ENCODE data around the gene CTDNEP1.

The CTDNEP1 gene

DNA sequence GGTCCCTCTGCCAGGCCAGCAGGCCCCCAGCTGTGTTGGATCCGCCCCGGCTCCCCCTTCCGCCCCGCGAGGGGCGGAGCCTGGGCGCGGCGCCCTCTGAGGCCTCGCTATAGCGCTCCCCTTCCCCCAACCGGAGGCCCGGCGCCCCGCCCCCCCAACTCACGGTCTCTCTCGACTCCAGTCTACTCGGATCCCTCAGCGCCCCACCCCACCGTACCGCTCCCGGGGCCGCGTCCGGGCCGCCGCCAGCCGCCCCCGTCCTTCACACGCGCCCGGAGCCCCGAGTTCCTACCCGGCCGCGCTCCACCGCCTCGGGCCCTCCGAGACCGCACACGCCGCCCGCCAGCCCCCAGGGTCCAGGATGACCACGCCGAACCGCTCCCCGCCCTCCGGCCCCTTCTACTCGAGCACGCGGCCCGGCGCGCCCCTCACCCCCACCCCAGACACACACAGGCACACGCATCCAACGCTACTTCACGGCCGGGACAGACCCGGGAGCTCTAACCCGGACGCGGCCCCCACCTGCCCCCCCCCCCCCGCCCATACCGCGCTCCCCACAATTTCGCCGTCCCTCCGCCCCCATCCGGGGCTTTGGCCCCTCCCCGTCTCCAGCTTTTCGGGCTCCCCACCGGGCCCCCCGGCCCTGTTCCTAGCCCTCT is 13.6 kb downstream of the CTDNEP1 start:
- Histone ChIP-seq H3K9me3 (ENCODE audit: low read depth, low read length) (no peaks in the 10 kb centered on the region), H3K9ac (ENCODE audit: insufficient read length) (peak overlapping the region; percentile 95), H3K27ac (peak overlapping the region; percentile 95), H3K4me3 (peak overlapping the region; percentile 95), H3K36me3 (ENCODE audit: insufficient read depth, low read length) (peaks cover 42% of the 10 kb centered on the region)
- no peak for DNase-seq (ENCODE audit: low read depth, low spot score)
- peak; percentile 46; the same call in 1 of the 2 replicates for TF ChIP-seq POLR2AphosphoS5 (IDR thresholded peaks at IDR 0.05; ENCODE audit: borderline replicate concordance, low read depth, low read length)
- no peak for TF ChIP-seq FOXP2 (optimal IDR thresholded peaks at IDR 0.05; ENCODE audit: control extremely low read depth, extremely low read length, insufficient read depth)
- no peak for TF ChIP-seq EZH2 (IDR thresholded peaks at IDR 0.05)

DNA sequence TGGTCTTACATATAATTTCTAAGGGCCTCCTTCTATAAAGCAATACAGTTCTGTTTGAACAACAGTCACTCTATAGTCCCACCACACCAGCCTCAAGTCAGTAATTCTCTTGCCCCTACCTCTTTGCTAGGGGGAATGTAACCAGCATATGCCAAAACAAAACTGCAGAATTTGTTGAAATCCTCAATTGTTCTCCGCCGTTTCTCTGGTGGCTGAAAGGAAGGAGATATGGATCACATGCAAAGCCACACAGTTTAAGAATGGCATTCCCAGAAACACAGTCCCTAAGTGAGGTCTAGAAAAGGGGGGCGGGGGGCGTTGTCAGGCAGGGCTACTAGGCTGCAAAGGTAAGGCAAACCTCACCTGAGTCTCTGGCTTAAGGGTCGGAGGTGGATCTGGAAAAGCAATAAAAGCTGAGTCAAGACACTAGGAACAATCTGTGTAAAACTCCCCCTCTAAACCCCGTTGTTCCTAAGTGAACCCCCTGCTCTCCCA is 14.2 kb downstream of the CTDNEP1 start:
- no peak for DNase-seq (ENCODE audit: low read depth, low spot score)
- Histone ChIP-seq H3K9ac (ENCODE audit: insufficient read length) (peak overlapping the region; percentile 95), H3K4me3 (peak overlapping the region; percentile 95), H3K27ac (peak overlapping the region; percentile 95), H3K36me3 (ENCODE audit: insufficient read depth, low read length) (peaks cover 42% of the 10 kb centered on the region), H3K9me3 (ENCODE audit: low read depth, low read length) (no peaks in the 10 kb centered on the region)
- TF ChIP-seq FOXP2 (optimal IDR thresholded peaks at IDR 0.05; ENCODE audit: control extremely low read depth, extremely low read length, insufficient read depth) (no peak), EZH2 (IDR thresholded peaks at IDR 0.05) (no peak)

- TF ChIP-seq FOXP2 (optimal IDR thresholded peaks at IDR 0.05; ENCODE audit: control extremely low read depth, extremely low read length, insufficient read depth) (no peak), POLR2AphosphoS5 (IDR thresholded peaks at IDR 0.05; ENCODE audit: borderline replicate concordance, low read depth, low read length) (no peak), EZH2 (IDR thresholded peaks at IDR 0.05) (no peak)
- Histone ChIP-seq H3K36me3 (ENCODE audit: insufficient read depth, low read length) (peaks cover 42% of the 10 kb centered on the region), H3K9ac (ENCODE audit: insufficient read length) (peak overlapping the region; percentile 95), H3K27ac (peak overlapping the region; percentile 95), H3K4me3 (peak overlapping the region; percentile 95; the same call in 1 of the 2 replicates), H3K9me3 (ENCODE audit: low read depth, low read length) (no peaks in the 10 kb centered on the region)
- no peak for DNase-seq (ENCODE audit: low read depth, low spot score)
Observed at GRCh38 chr17:7236808-7237207, 14.7 kb downstream of the CTDNEP1 start.

DNA sequence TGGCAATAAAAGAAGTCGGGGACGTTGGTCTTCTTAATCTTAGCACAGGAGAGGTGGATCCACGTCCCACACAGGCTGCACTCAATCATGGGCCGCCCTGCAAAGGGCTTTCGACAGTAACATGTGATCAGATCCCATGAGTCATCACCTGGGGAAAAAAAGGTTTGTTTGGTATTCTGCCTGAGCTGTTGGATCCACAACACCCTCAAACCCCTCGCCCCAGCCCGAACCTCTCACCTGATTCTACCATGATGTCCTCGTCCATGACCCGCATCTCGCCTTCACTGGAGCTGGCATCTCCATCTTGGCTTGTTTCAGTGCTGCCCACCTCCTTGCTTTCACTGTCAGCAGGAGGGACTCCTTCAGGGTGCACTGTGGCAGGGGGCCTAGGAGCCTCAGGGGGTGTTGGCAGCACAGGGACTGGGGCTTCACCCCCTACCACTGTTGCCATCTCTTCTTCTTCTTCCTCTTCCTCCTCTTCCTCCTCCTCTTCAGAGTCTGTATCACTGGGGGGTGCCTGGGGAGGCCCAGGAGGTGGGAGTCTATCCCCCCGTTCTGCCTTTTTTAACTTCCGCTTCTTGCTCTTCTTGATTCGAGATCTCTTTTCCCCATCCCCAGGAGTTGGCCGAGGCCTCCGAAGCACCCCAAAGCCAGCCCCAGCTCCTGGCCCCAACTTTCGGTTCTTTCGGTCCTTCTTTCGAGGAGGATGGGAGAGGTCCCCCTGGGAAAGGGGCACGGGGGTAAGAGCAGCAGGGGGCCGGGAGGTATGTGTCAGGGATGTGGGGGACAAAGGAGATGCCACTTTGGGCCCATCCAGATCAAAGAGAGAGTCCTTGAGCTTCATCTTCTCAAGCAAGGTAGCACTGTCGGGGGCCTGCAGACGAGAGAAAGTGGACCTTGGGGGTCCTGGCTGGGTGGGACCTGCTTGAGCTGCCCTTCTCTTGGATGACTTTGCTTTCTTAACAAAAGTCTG is 15.6 kb downstream of the CTDNEP1 start:
- no peak for DNase-seq (ENCODE audit: low read depth, low spot score)
- TF ChIP-seq EZH2 (IDR thresholded peaks at IDR 0.05) = no peak

DNA sequence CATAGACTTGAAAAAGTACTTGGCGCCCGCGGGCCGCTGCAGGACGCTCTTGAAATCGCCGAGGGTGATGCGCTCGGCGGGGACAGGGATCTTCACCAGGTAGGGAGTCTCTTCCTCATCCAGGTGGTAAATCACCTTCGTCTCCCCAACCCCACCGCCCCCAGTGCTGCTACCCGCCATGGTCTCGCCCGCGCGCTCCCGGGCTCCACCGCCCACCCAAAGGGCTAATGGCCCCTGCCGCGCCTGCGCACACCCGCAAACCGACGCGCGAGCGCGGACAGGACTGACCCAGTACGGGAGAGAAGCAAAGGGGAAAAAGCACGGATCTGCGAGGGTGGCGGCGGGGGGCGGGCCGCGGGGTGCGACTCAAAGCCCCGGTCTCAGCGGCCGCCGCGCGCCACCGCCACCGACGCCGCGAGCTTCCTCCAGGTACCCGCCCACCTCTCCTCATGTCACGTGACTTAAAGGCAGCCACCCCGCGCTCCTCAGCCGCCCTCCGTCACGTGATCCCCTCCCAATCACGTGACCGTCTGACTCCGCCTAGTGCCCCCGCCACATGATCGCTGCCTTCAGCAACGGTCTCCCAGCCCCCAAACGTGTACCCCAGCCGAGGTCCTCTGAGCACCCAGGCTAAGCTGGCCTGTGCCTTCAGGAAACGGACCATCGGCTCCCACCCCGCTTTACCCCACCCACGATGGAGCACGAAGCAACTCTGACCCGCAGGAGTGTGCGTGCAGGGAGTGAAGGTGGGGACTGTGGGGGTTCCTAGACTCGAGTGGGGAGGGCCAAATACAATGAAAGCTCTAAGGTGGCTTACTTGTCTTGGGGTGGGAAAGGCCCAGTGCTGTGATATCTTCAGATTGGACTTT is 17.2 kb downstream of the CTDNEP1 start, which contains the start of gene DVL2:
Gene DVL2 (minus strand): TSS at position 435 of the 869 bp plus-strand sequence. CDS start 255 bp downstream, at position 180.
- Histone ChIP-seq H3K9me3 (ENCODE audit: low read depth, low read length) (no peaks in the 10 kb centered on the region), H3K36me3 (ENCODE audit: insufficient read depth, low read length) (peaks cover 41% of the 10 kb centered on the region), H3K9ac (ENCODE audit: insufficient read length) (peak within 1 kb of the TSS; percentile 88), H3K27ac (peak within 1 kb of the TSS; percentile 80), H3K4me3 (peak within 1 kb of the TSS; percentile 80)
- DNase-seq (ENCODE audit: low read depth, low spot score) = no peak
- peak; percentile 94 for TF ChIP-seq POLR2AphosphoS5 (IDR thresholded peaks at IDR 0.05; ENCODE audit: borderline replicate concordance, low read depth, low read length)
- TF ChIP-seq FOXP2 (optimal IDR thresholded peaks at IDR 0.05; ENCODE audit: control extremely low read depth, extremely low read length, insufficient read depth) = no peak

More for the DNA sequence above, 15.6 kb downstream of the CTDNEP1 start:
- Histone ChIP-seq H3K9ac (ENCODE audit: insufficient read length) (no peak overlapping the region), H3K9me3 (ENCODE audit: low read depth, low read length) (no peaks in the 10 kb centered on the region), H3K27ac (peak overlapping the region; percentile 95; the same call in 1 of the 2 replicates), H3K36me3 (ENCODE audit: insufficient read depth, low read length) (peaks cover 40% of the 10 kb centered on the region), H3K4me3 (no peak overlapping the region)

GRCh38 chr17:7233701-7234082 is 17.8 kb downstream of the CTDNEP1 start:
- peak overlapping the region; percentile 80 for H3K27ac ChIP-seq
- H3K4me3 ChIP-seq = peak overlapping the region; percentile 80
- no peaks in the 10 kb centered on the region for H3K9me3 ChIP-seq (ENCODE audit: low read depth, low read length)
- H3K9ac ChIP-seq (ENCODE audit: insufficient read length) = peak overlapping the region; percentile 88
- TF ChIP-seq FOXP2 (optimal IDR thresholded peaks at IDR 0.05; ENCODE audit: control extremely low read depth, extremely low read length, insufficient read depth) (no peak), EZH2 (IDR thresholded peaks at IDR 0.05) (no peak), POLR2AphosphoS5 (IDR thresholded peaks at IDR 0.05; ENCODE audit: borderline replicate concordance, low read depth, low read length) (no peak)
- peaks cover 48% of the 10 kb centered on the region for H3K36me3 ChIP-seq (ENCODE audit: insufficient read depth, low read length)
- DNase-seq (ENCODE audit: low read depth, low spot score) = no peak

DNA sequence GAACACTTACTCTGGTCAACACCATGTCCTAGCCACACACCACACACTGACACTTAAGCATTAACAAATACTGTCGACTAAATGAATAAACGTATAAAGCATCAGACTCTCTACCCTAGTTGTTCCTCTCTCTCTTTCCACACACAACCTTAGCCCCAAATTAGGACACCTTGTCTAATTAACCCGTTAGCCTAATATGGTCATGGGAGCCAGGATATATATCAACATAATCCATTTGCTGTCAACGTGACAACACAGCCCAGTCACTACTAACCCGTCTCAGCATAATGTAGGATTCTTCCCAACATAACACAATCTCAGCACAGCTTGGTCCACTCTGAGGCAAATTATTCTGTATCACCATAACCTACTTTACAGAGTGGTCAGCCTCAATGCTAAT is 19.4 kb downstream of the CTDNEP1 start:
- peak overlapping the region; percentile 80 for H3K4me3 ChIP-seq
- TF ChIP-seq EZH2 (IDR thresholded peaks at IDR 0.05) (no peak), FOXP2 (optimal IDR thresholded peaks at IDR 0.05; ENCODE audit: control extremely low read depth, extremely low read length, insufficient read depth) (no peak), POLR2AphosphoS5 (IDR thresholded peaks at IDR 0.05; ENCODE audit: borderline replicate concordance, low read depth, low read length) (no peak)
- no peak overlapping the region for H3K27ac ChIP-seq
- H3K9me3 ChIP-seq (ENCODE audit: low read depth, low read length) = no peaks in the 10 kb centered on the region
- H3K9ac ChIP-seq (ENCODE audit: insufficient read length) = peak overlapping the region; percentile 62
- peaks cover 59% of the 10 kb centered on the region for H3K36me3 ChIP-seq (ENCODE audit: insufficient read depth, low read length)
- no peak for DNase-seq (ENCODE audit: low read depth, low spot score)
